Gastroesophageal sphincter (tissue), 3 donors: ENCODE results near the gene EIPR1.

ENCODE experiments used
- CTCF ChIP-seq, 4 experiments: fragments of 200-600 bp in 2 of 4; fragments of 450-650 bp in 2 of 4; sonication (generic) in 1 of 4; IDR thresholded peaks; one replicate each; pipeline ENCODE4 v1.5.1; 2017 to 2019; ENCODE audit warnings: antibody characterized with exemption in 4 of 4, mild to moderate bottlenecking in 2 of 4, moderate library complexity in 2 of 4
- POLR2A ChIP-seq, 2 donors: fragments of 450-650 bp; IDR thresholded peaks; one replicate each; pipeline ENCODE4 v1.6.1; 2017; ENCODE audit warnings: antibody characterized with exemption in 2 of 2, mild to moderate bottlenecking in 2 of 2, moderate library complexity in 1 of 2

GRCh38 chr2:3253913-3254441 lies 123.6 kb downstream of the EIPR1 start:
- TF ChIP-seq CTCF (IDR thresholded peaks at IDR 0.05) (no peak), POLR2A (IDR thresholded peaks at IDR 0.05) (no peak)
